GM19468 (cell line): ENCODE measurements around the gene STX19.
"Not testable (repeated sequence)": the region's sequence is repeated elsewhere in the genome, so short reads cannot be mapped to it uniquely, and the experiment has no call there.

Experiments
- ATAC-seq: cut with Tn5 transposase; IDR thresholded peaks from one replicate; pipeline ENCODE4 v1.9.1; 2021; ENCODE audit warnings: mild to moderate bottlenecking, moderate library complexity, moderate number of reproducible peaks; ENCODE audit not compliant: unreplicated experiment; ENCODE audit errors: extremely low read depth

The STX19 gene

DNA sequence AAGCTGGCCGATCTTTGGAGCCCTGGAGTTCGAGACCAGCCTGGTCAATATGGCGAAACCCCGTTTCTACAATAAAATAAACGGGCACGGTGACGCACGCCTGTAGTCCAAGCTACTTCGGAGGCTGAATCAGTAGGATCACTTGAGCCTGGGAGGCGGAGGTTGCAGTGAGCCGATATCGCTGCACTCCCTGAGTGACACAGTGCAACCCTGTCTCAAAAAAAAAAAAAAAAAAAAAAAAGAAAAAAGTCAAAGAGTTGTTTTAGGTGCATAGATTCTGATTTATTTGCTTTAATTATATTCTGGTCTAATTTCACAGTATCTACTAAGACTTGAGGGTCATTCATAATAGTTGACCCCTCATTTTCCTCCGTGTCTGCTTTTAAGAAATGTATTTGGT lies 46.7 kb downstream of the STX19 start:
- ATAC-seq: no peak

DNA sequence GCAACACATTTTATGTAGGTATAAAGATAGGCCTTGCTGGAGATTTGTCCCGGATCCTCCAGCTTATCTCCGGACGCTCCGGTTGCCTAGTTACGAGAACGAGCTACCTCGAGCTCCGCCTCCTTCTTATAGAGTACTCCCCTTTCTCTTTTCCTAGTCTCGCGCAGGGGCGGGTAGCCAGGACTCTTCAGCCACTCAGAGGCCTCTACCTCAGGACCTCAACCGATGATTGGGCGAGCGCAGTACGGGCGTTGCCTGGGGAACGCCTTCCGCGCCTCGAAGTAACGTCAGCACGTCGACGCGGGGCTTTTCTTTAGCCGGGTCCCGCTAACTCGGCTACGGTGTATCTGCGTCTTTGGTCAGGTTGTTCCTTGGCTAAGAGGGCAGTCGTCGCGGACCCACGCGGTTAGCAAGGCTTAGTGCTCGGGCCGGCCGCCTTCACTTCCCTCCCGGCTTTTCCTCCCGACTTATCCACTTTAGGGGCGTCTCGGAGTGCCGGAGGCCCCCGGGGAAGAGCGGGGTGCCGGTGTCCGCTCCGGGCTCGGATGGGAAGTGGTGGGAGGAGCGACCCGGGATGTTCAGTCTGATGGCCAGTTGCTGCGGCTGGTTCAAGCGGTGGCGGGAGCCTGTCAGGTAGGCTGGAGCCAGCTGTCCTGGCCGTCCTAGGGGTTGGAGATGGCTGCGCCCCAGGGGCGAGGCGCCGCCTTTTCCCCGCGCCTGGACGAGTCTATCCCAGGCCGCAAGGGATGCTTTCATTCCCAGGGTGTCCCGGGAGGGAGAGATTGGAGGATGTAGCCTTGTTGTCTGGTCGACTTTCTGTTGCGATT lies 48.3 kb downstream of the STX19 start, which contains the start of gene ARL13B:
Gene ARL13B, plus strand, starts transcription at position 306 of the 827 bp plus-strand sequence. Its CDS starts 269 bp downstream, at position 575.
- peak; percentile 100 for ATAC-seq

DNA sequence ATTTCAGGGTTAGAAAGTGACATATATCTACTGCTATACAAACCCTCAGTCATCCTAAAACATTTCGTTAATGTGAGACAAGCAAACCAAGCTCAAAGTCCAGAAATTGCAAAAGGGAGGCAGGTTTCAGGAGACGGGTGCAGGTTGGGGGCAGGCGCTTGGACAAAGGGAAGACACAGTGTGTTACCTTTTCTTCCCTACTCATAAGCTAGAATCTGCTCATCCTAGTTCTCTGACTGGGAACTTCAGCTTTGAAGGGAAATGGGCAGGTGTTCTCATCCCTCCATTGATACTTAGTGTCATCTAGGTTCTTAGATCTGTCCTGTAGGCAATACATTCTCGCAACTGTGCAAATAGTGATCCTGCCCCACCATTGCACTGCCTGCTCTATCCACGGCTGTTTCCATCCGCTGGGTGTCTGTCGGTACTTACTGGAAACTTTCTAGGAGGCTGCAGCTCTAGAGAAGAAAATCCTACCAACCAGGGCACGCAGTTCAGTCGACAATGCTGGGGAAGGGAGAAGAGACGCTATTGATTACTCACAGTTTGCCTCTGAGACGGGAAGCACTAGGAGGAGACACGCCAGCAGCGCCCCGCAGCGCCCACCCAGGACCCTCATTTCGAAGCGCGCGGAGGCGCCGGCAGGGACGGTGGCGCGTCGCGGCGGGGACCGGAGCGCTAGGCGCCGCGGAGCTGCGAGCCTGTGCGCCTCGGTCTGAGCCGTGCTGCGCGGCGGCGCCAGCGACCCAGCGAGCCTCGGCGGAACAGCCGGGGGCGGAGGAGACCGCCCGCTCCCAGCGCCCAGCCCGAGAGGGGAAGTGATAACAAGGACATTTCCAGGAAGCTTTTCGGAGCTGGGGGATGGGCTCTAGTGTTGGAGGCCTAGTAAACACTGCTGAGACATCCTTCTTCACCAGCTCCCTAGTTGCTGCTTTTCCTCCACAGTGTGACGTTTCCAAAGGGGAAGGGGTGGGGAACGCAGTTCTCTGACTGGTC lies 55.0 kb downstream of the STX19 start, which contains the start of gene PROS1:
Gene PROS1, minus strand, starts transcription at position 766 of the 996 bp plus-strand sequence. Its CDS starts 147 bp downstream, at position 619.
- ATAC-seq: no peak

DNA sequence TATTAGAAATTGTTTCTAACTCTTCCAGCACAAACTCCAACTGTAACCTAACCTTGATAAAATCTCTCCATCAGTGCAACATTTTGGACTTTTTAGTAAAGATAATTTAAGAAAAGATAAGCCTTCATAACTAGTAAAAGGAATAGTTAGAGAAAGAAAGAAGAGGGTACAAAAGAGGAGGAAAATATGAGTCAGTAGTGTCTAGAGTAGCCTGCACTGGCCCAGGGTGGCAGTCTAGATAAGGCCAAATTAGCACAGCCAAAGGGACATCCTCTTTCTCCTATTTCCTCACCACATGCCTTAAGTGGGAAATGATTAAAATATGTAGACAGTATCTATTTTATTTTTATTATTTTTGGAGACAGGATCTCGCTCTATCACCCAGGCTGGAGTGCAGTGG lies 58.4 kb downstream of the STX19 start:
- no peak for ATAC-seq

DNA sequence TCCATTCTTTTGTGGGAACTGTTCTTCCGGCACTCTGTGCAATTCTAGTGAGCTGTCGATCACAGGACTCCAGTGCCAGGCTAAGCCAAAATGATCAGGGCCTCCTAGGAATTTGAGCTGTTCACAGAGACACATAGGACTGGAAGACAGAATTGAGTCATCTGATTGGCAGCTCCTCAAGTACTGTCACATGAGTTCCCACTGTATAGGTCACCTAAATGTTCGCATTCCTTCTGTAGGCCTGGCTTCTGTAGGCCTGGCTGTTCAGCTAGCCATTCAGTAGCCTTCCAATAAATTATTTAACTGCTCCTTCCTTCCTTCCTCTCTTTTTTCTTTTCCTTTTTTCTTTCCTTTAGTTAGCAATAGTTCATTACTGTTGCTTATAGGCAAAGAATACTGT lies 59.0 kb downstream of the STX19 start:
- no peak for ATAC-seq

DNA sequence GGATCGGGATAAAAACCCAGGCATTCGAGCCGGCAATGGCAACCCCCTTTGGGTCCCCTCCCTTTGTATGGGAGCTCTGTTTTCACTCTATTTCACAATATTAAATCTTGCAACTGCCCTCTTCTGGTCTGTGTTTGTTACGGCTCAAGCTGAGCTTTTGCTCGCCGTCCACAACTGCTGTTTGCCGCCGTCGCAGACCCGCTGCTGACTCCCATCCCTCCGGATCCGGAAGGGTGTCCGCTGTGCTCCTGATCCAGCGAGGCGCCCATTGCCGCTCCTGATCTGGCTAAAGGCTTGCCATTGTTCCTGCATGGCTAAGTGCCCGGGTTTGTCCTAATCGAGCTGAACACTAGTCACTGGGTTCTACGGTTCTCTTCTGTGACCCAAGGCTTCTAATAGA lies 63.3 kb downstream of the STX19 start:
- ATAC-seq: not testable (repeated sequence)
